HG03039 (cell line): Measurements from ENCODE around the gene ATXN3L.

Source experiments
- ATAC-seq: cut with Tn5 transposase; IDR thresholded peaks from one replicate; pipeline ENCODE4 v1.9.1; 2021; ENCODE audit warnings: mild to moderate bottlenecking, moderate library complexity; ENCODE audit not compliant: unreplicated experiment

Gene ATXN3L

GRCh38 chrX:13270360-13270759 is 49.5 kb downstream of the ATXN3L start:
- ATAC-seq = no peak

- no peak for ATAC-seq
Observed at GRCh38 chrX:13268874-13269273, 51.0 kb downstream of the ATXN3L start.
